Testis (tissue), 2 donors: ENCODE measurements around the gene RAP1GAP2.

Experiments used
- POLR2A ChIP-seq: fragments of 450-650 bp; IDR thresholded peaks from one replicate; pipeline ENCODE4 v1.6.1; 2017; ENCODE audit warnings: antibody characterized with exemption, mild to moderate bottlenecking, moderate library complexity
- TF ChIP-seq, protein P1 (sequence below), 3 experiments: fragments of 450-650 bp in 2 of 3; fragments of 200-600 bp in 1 of 3; sonication (generic) in 1 of 3; IDR thresholded peaks; one replicate each; pipeline ENCODE4 v1.5.1; 2016 to 2019; ENCODE audit warnings: antibody characterized with exemption in 3 of 3, mild to moderate bottlenecking in 2 of 3, moderate library complexity in 1 of 3

DNA sequence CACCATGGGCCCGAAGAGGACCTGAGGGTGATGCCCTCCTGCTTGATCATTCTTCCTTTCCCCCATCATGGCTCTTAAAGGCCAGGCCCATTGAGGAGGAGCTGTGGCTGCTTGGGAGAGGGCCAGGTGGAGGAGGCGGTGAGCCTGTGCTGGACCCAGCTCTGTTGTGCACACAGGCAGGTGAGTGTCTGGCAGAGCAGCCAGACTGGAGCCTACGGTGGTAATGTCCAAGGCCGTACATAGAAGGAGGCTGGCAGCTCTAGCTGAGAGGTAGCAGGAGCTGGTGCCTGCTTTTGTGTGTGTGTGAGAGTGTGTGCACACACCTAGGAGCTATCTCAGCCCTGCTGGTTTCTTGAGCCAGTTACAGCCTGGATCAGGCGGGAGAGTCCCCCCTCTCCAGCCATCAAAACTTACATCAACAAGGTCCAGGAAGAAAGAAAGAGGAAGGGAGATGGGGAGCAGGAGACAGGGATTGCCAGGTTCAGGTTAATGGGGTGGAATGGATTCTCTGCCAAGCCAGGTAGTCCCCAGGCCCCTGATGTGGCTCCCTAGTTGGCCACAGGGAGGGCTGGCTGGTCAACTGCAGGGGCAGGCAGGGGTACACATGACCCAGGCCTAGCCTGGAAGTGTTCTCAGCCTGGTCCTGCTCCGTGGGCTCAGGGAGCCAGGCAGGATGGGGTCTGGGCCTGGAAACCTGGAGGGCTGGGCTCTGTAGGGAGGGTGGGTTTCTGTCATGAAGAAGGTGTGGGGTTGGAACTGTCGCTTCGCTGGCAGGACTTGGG is 107.1 kb downstream of the RAP1GAP2 start:
- TF ChIP-seq, protein P1, sequence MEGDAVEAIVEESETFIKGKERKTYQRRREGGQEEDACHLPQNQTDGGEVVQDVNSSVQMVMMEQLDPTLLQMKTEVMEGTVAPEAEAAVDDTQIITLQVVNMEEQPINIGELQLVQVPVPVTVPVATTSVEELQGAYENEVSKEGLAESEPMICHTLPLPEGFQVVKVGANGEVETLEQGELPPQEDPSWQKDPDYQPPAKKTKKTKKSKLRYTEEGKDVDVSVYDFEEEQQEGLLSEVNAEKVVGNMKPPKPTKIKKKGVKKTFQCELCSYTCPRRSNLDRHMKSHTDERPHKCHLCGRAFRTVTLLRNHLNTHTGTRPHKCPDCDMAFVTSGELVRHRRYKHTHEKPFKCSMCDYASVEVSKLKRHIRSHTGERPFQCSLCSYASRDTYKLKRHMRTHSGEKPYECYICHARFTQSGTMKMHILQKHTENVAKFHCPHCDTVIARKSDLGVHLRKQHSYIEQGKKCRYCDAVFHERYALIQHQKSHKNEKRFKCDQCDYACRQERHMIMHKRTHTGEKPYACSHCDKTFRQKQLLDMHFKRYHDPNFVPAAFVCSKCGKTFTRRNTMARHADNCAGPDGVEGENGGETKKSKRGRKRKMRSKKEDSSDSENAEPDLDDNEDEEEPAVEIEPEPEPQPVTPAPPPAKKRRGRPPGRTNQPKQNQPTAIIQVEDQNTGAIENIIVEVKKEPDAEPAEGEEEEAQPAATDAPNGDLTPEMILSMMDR (IDR thresholded peaks at IDR 0.05) = no peak
- TF ChIP-seq POLR2A = no peak
